ENCODE results near the gene FAM110A. TPM values are rescaled to one million over a fixed set of nuclear protein-coding genes. Genes with fewer than 3 reads are reported as not detected.
A peak's percentile ranks its signal among the peaks of the same experiment; 100 is the strongest.
"Not testable (repeated sequence)": the region's sequence is repeated elsewhere in the genome, so short reads cannot be mapped to it uniquely, and the experiment has no call there.

The FAM110A gene
- total RNA-seq, 6 experiments from 2014 or later = 3.6 to 6.4 (median 5.3) TPM

DNA sequence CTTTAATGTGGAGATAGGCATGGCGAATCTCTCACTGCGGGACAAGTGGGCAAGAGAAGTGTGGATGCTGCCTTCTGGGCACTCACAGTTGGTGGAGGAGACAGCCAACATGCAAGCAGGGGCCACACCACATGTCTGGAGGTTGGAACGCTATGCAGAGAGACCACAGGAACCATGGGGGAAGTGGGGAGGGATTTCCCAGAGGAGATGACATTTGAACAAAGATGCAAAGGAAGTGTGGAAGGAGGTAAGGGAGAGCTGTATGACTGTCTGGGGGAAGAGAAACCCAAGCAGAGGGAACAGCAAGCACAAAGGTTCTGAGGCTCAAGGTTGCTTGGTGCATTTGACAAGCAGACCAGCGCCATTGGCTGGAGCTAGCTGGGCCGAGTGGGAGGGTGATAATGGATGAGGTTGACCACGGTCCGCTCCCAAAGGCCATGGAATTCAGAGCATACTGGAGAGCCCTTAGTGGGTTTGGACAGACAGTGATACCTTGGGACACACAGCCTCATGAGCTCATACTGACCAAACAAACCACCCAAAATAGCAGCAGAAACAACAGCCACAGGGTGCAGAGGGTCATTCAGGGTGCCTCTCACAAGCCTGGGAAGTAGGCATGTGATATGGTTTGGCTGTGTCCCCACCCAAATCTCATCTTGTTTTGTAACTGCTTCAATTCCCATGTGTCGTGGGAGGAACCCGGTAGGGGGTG, 7.6 kb upstream of the FAM110A start:
- Mint-ChIP-seq H3K36me3 (ENCODE audit: low read depth) (no peaks in the 10 kb centered on the region), H3K4me1 (ENCODE audit: low read depth) (peaks cover 24% of the 10 kb centered on the region), H3K27ac (no peak overlapping the region), H3K4me3 (no peak overlapping the region), H3K9me3 (no peaks in the 10 kb centered on the region), H3K27me3 (ENCODE audit: insufficient read depth) (peaks cover under 1% of the 10 kb centered on the region)
- no peak for DNase-seq
- TF ChIP-seq, protein P1, sequence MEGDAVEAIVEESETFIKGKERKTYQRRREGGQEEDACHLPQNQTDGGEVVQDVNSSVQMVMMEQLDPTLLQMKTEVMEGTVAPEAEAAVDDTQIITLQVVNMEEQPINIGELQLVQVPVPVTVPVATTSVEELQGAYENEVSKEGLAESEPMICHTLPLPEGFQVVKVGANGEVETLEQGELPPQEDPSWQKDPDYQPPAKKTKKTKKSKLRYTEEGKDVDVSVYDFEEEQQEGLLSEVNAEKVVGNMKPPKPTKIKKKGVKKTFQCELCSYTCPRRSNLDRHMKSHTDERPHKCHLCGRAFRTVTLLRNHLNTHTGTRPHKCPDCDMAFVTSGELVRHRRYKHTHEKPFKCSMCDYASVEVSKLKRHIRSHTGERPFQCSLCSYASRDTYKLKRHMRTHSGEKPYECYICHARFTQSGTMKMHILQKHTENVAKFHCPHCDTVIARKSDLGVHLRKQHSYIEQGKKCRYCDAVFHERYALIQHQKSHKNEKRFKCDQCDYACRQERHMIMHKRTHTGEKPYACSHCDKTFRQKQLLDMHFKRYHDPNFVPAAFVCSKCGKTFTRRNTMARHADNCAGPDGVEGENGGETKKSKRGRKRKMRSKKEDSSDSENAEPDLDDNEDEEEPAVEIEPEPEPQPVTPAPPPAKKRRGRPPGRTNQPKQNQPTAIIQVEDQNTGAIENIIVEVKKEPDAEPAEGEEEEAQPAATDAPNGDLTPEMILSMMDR (IDR thresholded peaks at IDR 0.05) = no peak

DNA sequence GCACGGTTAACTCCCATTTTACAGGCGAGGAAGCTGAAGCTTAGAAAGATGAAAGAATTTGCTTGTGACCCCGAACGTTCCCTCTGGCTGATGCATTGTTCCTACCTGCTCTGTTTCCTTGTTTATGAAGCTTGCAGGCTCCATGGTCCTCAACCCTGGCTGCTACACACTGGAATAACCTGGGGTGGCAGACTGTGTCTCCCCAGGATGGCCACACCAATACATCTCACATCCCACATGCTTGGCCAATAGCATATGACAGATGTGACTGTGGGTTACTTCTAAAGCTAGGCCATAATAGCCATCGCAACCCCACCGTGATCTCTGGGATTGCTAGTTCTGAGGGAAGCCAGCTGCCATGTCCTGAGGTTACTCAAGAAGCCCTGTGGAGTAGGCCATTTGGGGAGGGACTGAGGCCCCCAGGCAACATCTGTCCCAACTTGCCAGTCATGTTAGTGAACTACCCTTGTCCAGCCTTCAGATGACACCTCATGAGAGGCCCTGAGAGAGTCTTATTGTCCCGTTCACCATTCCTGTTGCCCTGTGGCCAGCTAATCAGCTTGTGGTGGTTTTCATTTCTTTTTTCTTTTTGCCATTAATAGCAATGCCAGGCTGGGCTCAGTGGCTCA, 6.7 kb upstream of the FAM110A start:
- Mint-ChIP-seq H3K4me3 (no peak overlapping the region), H3K4me1 (ENCODE audit: low read depth) (peaks cover 24% of the 10 kb centered on the region), H3K36me3 (ENCODE audit: low read depth) (no peaks in the 10 kb centered on the region), H3K9me3 (no peaks in the 10 kb centered on the region), H3K27ac (no peak overlapping the region), H3K27me3 (ENCODE audit: insufficient read depth) (no peaks in the 10 kb centered on the region; the same call in none of the 2 replicates)
- TF ChIP-seq, protein P1 (IDR thresholded peaks at IDR 0.05) = no peak
- no peak for DNase-seq

DNA sequence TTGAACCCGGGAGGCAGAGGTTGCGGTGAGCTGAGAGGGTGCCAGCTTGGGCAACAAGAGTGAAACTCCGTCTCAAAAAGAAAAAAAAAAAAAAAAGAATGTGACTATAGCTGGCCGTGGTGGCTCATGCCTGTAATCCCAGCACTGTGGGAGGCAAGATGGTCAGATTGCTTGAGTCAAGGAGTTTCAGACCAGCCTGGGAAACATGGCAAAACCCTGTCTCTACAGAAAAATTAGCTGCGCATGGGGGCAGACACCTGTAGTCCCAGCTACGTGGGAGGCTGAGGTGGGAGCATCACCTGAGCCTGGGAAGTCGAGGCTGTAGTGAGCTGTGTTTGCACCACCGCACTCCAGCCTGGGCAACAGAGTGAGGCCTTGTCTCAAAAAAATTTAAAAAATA, 5.5 kb upstream of the FAM110A start:
- H3K4me1 Mint-ChIP-seq (ENCODE audit: low read depth) = peaks cover 27% of the 10 kb centered on the region
- not testable (repeated sequence) for H3K9me3 Mint-ChIP-seq; H3K4me3 Mint-ChIP-seq; H3K27me3 Mint-ChIP-seq (ENCODE audit: insufficient read depth); H3K36me3 Mint-ChIP-seq (ENCODE audit: low read depth); DNase-seq; H3K27ac Mint-ChIP-seq

DNA sequence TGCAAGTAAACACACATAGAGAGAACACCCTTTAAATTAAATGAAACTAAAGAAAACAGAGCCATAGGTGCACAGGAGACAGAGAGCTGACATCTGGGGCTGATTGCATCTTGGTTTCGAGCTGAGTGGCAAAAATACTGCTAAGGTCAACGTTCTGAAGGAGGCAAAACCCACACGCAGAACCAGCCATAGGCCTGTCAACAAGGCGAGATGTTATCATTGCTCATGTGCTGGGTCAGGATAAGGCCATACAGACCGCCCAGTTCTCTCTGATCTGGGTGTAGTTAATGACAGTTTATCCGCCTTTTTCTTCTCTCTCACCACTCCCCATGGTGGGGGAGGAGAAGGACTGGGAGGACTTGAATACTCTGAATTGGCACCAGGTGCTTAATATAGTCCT, 4.5 kb upstream of the FAM110A start:
- TF ChIP-seq, protein P1 (IDR thresholded peaks at IDR 0.05) = no peak
- Mint-ChIP-seq H3K27ac (no peak overlapping the region), H3K27me3 (ENCODE audit: insufficient read depth) (no peaks in the 10 kb centered on the region; the same call in 1 of the 2 replicates), H3K9me3 (no peaks in the 10 kb centered on the region), H3K4me3 (no peak overlapping the region), H3K4me1 (ENCODE audit: low read depth) (peaks cover 30% of the 10 kb centered on the region), H3K36me3 (ENCODE audit: low read depth) (no peaks in the 10 kb centered on the region)
- no peak for DNase-seq

DNA sequence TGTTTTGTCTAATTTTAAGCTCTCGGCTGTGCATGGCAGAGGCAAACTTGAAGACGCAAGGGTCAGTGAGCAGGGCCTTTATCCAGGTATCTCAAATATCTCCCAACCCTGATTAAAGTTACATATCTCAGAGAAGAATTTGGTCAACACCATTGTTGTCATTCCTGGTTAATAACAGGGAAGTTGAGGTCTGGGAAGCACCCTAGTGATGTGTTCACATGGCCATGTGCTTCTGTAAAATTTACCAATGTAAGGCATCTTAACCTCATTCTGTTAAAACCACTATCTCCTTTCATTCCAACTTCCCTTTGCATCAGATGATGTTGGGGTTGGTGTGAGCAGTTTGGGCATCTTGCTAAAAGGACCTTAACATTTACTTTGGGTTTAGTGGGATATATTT, 4.0 kb upstream of the FAM110A start:
- H3K4me1 Mint-ChIP-seq (ENCODE audit: low read depth) = peaks cover 35% of the 10 kb centered on the region
- H3K9me3 Mint-ChIP-seq = no peaks in the 10 kb centered on the region
- H3K4me3 Mint-ChIP-seq = no peak overlapping the region
- peak overlapping the region; percentile 41; the same call in 1 of the 2 replicates for H3K27ac Mint-ChIP-seq
- no peak for DNase-seq
- no peaks in the 10 kb centered on the region for H3K36me3 Mint-ChIP-seq (ENCODE audit: low read depth)
- H3K27me3 Mint-ChIP-seq (ENCODE audit: insufficient read depth) = no peaks in the 10 kb centered on the region; the same call in 1 of the 2 replicates
- TF ChIP-seq, protein P1 (IDR thresholded peaks at IDR 0.05) = no peak

DNA sequence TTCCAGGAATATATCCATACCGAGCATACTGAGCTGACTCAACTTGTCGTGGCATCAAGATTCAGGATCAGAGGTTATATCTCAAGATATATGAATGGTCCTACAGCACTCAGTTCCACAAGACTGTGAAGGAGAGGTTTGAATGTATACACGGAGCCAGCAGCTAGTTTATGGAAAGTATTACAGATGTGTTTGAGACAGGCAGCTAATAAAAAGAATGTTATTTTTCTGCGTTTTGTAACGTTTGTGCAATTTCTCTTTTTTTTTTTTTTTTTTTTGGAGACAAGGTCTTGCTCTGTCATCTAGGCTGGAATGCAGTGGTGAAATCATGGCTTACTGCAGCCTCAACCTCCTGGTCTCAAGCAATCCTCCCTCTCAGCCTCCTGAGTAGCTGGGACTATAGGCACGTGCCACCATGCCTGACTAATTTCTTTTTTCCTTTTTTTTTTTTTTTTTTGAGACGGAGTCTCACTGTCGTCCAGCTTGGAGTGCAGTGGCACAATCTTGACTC, 3.4 kb upstream of the FAM110A start:
- TF ChIP-seq, protein P1 (IDR thresholded peaks at IDR 0.05) = no peak
- H3K4me1 Mint-ChIP-seq (ENCODE audit: low read depth) = peaks cover 40% of the 10 kb centered on the region
- no peaks in the 10 kb centered on the region for H3K9me3 Mint-ChIP-seq
- peak; percentile 48 for DNase-seq
- peak overlapping the region; percentile 41; the same call in 1 of the 2 replicates for H3K27ac Mint-ChIP-seq
- H3K4me3 Mint-ChIP-seq = no peak overlapping the region
- no peaks in the 10 kb centered on the region for H3K36me3 Mint-ChIP-seq (ENCODE audit: low read depth)
- no peaks in the 10 kb centered on the region; the same call in 1 of the 2 replicates for H3K27me3 Mint-ChIP-seq (ENCODE audit: insufficient read depth)

All from HFFc6 (cell line).